Mesothelial cell of epicardium (in vitro differentiated cells): ENCODE results near the gene TRIM4. TPM values are rescaled to one million over a fixed set of nuclear protein-coding genes. Genes with fewer than 3 reads are reported as not detected.

ENCODE experiments used
- DNase-seq, 2 experiments: peaks; one replicate each; pipeline ENCODE4 v3.0.0; 2021; ENCODE audit warnings: low spot score in 2 of 2; ENCODE audit not compliant: unreplicated experiment in 2 of 2
- H3K27ac Mint-ChIP-seq: 2 replicates; pipeline ENCODE4 v1.8.0; 2021; ENCODE audit warnings: mixed read lengths
- H3K27me3 Mint-ChIP-seq: 2 replicates; pipeline ENCODE4 v1.8.0; 2021; ENCODE audit warnings: low read depth, mixed read lengths
- H3K36me3 Mint-ChIP-seq: 2 replicates; pipeline ENCODE4 v1.8.0; 2021; ENCODE audit warnings: mixed read lengths
- H3K4me1 Mint-ChIP-seq: 2 replicates; pipeline ENCODE4 v1.8.0; 2021; ENCODE audit warnings: mixed read lengths
- H3K4me3 Mint-ChIP-seq: 2 replicates; pipeline ENCODE4 v1.8.0; 2021; ENCODE audit warnings: mild to moderate bottlenecking, moderate library complexity, mixed read lengths
- H3K9me3 Mint-ChIP-seq: 2 replicates; pipeline ENCODE4 v1.8.0; 2021; ENCODE audit warnings: mixed read lengths
- total RNA-seq: library from RNA; stranded (reverse); gene quantifications from 3 replicates; pipeline ENCODE4 v1.2.1, GENCODE V29; 2021
- TF ChIP-seq, protein P1 (sequence below): fragments of 200-600 bp; sonication (generic); IDR thresholded peaks from one replicate; pipeline ENCODE4 v1.5.0; 2021; ENCODE audit warnings: antibody characterized with exemption; ENCODE audit not compliant: unreplicated experiment

The TRIM4 gene
- total RNA-seq, 1 donor from 2014 or later: 13.1 TPM

GRCh38 chr7:99899830-99900519 lies 19.4 kb downstream of the TRIM4 start:
- TF ChIP-seq, protein P1, sequence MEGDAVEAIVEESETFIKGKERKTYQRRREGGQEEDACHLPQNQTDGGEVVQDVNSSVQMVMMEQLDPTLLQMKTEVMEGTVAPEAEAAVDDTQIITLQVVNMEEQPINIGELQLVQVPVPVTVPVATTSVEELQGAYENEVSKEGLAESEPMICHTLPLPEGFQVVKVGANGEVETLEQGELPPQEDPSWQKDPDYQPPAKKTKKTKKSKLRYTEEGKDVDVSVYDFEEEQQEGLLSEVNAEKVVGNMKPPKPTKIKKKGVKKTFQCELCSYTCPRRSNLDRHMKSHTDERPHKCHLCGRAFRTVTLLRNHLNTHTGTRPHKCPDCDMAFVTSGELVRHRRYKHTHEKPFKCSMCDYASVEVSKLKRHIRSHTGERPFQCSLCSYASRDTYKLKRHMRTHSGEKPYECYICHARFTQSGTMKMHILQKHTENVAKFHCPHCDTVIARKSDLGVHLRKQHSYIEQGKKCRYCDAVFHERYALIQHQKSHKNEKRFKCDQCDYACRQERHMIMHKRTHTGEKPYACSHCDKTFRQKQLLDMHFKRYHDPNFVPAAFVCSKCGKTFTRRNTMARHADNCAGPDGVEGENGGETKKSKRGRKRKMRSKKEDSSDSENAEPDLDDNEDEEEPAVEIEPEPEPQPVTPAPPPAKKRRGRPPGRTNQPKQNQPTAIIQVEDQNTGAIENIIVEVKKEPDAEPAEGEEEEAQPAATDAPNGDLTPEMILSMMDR: no peak
- Mint-ChIP-seq H3K4me3 (no peak overlapping the region), H3K27me3 (no peaks in the 10 kb centered on the region), H3K27ac (no peak overlapping the region), H3K9me3 (peaks cover 15% of the 10 kb centered on the region), H3K4me1 (peaks cover 12% of the 10 kb centered on the region), H3K36me3 (peaks cover 27% of the 10 kb centered on the region)
- no peak for DNase-seq

DNA sequence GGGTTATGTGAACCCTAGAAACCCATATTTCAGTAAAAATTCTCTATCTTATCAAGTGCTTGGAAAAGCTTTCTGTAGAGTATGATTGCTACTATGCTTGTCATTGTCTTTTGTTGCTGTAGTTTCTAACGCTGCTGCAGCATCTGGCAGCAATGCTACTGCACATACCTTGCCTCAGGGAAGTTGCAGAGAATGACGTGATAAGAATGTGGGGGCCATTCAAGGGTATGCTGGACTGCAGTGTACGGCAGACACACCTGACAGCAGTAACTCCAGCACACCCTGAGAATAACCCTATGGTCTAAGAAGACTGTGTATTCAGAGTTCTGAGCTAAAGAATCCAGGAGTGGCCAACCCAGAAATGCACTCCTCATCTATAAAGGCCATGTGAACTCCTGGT lies 20.5 kb downstream of the TRIM4 start:
- peaks cover 24% of the 10 kb centered on the region for H3K36me3 Mint-ChIP-seq
- no peak overlapping the region for H3K4me3 Mint-ChIP-seq
- H3K27ac Mint-ChIP-seq: peak overlapping the region; percentile 78

DNA sequence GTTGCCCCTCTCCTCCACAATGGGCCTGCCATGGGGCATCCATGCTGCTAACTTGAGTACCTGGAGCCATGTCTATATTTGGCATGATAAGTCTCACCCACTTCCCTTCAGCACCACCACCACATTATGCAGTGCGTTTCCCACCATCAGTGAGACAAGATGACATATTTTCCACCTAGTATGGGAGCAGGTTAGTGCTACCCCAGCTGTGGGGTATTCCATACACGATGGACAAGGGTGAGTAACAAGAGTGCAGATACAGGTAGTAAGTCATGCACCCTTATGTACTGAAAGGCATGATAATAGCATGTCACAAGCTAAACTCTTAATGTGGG lies 21.3 kb downstream of the TRIM4 start:
- Mint-ChIP-seq H3K4me3 (no peak overlapping the region), H3K9me3 (peaks cover 17% of the 10 kb centered on the region), H3K4me1 (peaks cover 12% of the 10 kb centered on the region), H3K36me3 (peaks cover 23% of the 10 kb centered on the region), H3K27me3 (no peaks in the 10 kb centered on the region), H3K27ac (peak overlapping the region; percentile 28)
- TF ChIP-seq, protein P1: no peak
- DNase-seq: no peak

More for the DNA sequence above, 20.5 kb downstream of the TRIM4 start:
- Mint-ChIP-seq H3K9me3 (peaks cover 17% of the 10 kb centered on the region), H3K4me1 (peaks cover 12% of the 10 kb centered on the region), H3K27me3 (no peaks in the 10 kb centered on the region)
- TF ChIP-seq, protein P1: no peak
- no peak for DNase-seq

DNA sequence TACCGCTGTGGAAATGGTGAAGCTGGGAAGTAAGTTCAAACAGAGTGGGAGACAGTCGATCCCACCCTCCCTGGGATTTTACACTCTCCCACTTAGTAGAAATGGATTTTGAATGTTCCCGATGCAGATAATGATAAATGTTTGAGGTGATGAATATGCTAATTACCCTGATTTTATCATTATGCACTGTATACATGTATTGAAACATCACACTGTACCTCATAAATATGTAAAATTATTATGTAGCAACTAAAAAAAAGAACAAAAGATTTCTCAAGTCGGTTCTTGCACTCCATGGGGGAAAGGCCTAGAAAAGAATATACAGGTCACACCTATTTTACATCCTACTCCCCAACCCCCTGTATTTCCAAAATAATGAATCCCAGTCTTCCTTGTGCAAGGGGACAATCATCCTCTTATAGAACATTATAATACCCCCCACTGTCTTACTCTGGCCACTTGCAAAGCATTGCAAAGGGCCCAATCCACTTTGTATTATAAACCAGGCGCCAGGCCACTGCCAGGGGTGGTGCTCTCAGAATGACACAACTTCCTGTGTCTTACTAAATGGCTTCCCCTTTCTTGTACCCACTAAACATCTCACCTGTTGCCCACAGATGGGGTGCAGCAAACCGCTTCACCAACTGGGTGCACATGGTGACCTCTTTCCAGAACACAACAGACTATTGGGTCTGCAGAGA lies 21.9 kb downstream of the TRIM4 start:
- peaks cover 12% of the 10 kb centered on the region for H3K4me1 Mint-ChIP-seq
- TF ChIP-seq, protein P1: no peak
- no peak for DNase-seq
- H3K9me3 Mint-ChIP-seq: peaks cover 17% of the 10 kb centered on the region
- peak overlapping the region; percentile 28 for H3K27ac Mint-ChIP-seq
- H3K27me3 Mint-ChIP-seq: no peaks in the 10 kb centered on the region
- H3K36me3 Mint-ChIP-seq: peaks cover 17% of the 10 kb centered on the region
- H3K4me3 Mint-ChIP-seq: no peak overlapping the region

DNA sequence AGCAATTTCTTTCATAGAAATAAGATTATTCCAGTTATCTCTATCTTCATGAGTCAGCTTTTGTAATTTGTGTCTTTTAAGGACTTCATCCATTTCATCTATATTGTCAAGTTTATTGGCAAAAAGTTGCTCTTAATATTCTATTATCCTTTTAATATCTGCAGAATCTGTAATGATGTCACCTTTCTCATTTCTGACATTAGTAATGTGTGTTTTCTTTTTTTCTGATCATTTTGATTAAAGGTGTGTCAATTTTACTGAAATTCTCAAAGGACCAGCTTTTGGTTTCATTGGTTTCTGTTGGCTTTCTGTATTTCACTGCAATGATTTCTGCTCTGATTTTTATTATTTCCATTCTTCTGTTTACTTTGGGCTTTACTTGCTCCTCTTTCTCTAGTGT lies 24.6 kb downstream of the TRIM4 start:
- Mint-ChIP-seq H3K36me3 (peaks cover 15% of the 10 kb centered on the region), H3K4me3 (no peak overlapping the region), H3K9me3 (peaks cover 12% of the 10 kb centered on the region), H3K27me3 (no peaks in the 10 kb centered on the region), H3K4me1 (peaks cover 12% of the 10 kb centered on the region), H3K27ac (no peak overlapping the region)
- DNase-seq: no peak
- TF ChIP-seq, protein P1: no peak
